ENCODE measurements around the gene TRIM4. TPM values are rescaled to one million over a fixed set of nuclear protein-coding genes. Genes with fewer than 3 reads are reported as not detected.
A peak's percentile ranks its signal among the peaks of the same experiment; 100 is the strongest.

TRIM4 gene
- polyA plus RNA-seq, 3 donors: 10.8 to 17.9 (median 12.5) TPM

DNA sequence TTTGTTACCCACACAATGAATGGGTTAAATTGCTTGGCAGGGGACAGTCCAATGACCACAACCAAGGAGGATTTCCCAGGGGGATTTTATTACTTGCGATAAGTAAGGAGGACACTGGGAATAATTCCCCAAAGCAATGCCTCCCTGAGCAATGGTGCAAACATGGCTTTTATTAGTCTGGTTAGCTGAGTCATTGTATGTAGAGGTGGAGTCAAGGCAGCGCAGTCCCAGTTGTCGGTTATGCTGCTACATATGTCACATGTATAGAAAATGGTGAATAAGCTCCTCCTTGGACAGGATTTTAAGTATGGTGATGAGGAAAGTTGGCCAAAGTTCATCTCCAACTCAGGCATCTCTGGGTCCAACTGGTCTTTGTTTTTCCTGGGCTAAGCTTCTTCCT, 3.9 kb upstream of the TRIM4 start:
- H3K27ac ChIP-seq (ENCODE audit: low read depth in 1 of 2, low read length in 2 of 2): no peak overlapping the region
- peaks cover 6% of the 10 kb centered on the region for H4K20me1 ChIP-seq (ENCODE audit: insufficient read depth, low read length)
- Mint-ChIP-seq H3K4me3 (no peak overlapping the region), H3K27ac (no peak overlapping the region), H3K4me1 (peaks cover 14% of the 10 kb centered on the region), H3K9me3 (peaks cover 0 to 3% (median 0%) of the 10 kb centered on the region in 7 donors), H3K36me3 (peaks cover 7 to 14% of the 10 kb centered on the region in 2 donors), H3K27me3 (ENCODE audit: low read depth in 3 of 3) (peaks cover 15 to 22% (median 16%) of the 10 kb centered on the region in 3 donors)
- no peak for DNase-seq
- H3K4me3 ChIP-seq (replicated peaks in 1 of 3; ENCODE audit: low read depth in 2 of 3, low read length in 3 of 3): no peak overlapping the region
- peaks cover 11% of the 10 kb centered on the region for H3K79me2 ChIP-seq (ENCODE audit: insufficient read depth, low read length)
- H3K36me3 ChIP-seq (replicated peaks in 1 of 2; ENCODE audit: control insufficient read depth in 1 of 2, insufficient read depth in 2 of 2, low read length in 2 of 2): no peaks in the 10 kb centered on the region
- H3K4me2 ChIP-seq (replicated peaks; ENCODE audit: extremely low read depth, low read length, poor library complexity, severe bottlenecking): no peak overlapping the region
- peaks cover 15 to 18% of the 10 kb centered on the region in 2 donors for H3K4me1 ChIP-seq (ENCODE audit: control insufficient read depth in 1 of 2, insufficient read depth in 2 of 2, low read length in 2 of 2)
- H3K27me3 ChIP-seq (ENCODE audit: control insufficient read depth in 2 of 2, insufficient read depth in 2 of 2, low read length in 2 of 2): peaks cover 16% of the 10 kb centered on the region in 2 donors
- intact Hi-C loops (cut with micrococcal nuclease): loop anchor here in 1 of 2 donors (5.0 kb wide), 1 partner anchor 204 kb away; the partner anchor contains the start of gene MBLAC1
- no peak overlapping the region for H3K9ac ChIP-seq (ENCODE audit: insufficient read depth, low read length, poor library complexity, severe bottlenecking)
- no peak overlapping the region for H2AFZ ChIP-seq (ENCODE audit: insufficient read depth, low read depth, low read length, poor library complexity, severe bottlenecking)
- WGBS (ENCODE audit: insufficient coverage): 100% methylated on average over 2 of the region's 3 CpGs
- H3K9me3 ChIP-seq (replicated peaks in 1 of 2; ENCODE audit: control insufficient read depth in 1 of 2, insufficient read depth in 1 of 2, low read length in 2 of 2): no peaks in the 10 kb centered on the region
- TF ChIP-seq, protein P1, sequence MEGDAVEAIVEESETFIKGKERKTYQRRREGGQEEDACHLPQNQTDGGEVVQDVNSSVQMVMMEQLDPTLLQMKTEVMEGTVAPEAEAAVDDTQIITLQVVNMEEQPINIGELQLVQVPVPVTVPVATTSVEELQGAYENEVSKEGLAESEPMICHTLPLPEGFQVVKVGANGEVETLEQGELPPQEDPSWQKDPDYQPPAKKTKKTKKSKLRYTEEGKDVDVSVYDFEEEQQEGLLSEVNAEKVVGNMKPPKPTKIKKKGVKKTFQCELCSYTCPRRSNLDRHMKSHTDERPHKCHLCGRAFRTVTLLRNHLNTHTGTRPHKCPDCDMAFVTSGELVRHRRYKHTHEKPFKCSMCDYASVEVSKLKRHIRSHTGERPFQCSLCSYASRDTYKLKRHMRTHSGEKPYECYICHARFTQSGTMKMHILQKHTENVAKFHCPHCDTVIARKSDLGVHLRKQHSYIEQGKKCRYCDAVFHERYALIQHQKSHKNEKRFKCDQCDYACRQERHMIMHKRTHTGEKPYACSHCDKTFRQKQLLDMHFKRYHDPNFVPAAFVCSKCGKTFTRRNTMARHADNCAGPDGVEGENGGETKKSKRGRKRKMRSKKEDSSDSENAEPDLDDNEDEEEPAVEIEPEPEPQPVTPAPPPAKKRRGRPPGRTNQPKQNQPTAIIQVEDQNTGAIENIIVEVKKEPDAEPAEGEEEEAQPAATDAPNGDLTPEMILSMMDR (IDR thresholded peaks at IDR 0.05): no peak

DNA sequence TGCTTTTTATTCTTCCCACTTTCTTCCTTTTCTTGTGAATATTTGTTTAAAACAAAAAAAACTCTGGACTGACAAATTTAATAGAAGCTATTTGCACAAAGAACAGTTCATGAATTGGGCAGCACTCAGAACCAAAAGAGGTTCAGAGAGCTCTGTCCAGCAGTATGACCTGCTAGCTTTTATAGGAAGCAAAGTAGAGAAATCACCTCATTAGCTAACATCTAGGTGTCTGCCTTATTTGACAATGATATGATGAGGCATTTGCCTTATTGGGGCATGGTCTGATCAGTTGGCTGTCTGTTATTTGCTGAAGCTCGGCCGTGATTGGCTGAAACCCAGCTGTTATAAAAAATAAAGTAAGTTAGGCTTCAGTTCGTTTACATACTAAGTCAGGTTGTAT, 819 bp upstream of the TRIM4 start:
- H3K9me3 ChIP-seq (replicated peaks in 1 of 2; ENCODE audit: control insufficient read depth in 1 of 2, insufficient read depth in 1 of 2, low read length in 2 of 2): no peaks in the 10 kb centered on the region
- Mint-ChIP-seq H3K4me1 (peaks cover 33% of the 10 kb centered on the region), H3K27ac (peak overlapping the region in 6 of 7 donors; percentile 93 to 97 (median 96)), H3K36me3 (peaks cover 34% of the 10 kb centered on the region in 2 donors), H3K27me3 (ENCODE audit: low read depth in 3 of 3) (peaks cover 2 to 3% (median 3%) of the 10 kb centered on the region in 3 donors), H3K4me3 (peak overlapping the region; percentile 87 to 94), H3K9me3 (peaks cover 0 to 3% (median 0%) of the 10 kb centered on the region in 7 donors)
- TF ChIP-seq, protein P1 (IDR thresholded peaks at IDR 0.05): no peak
- peak overlapping the region in 1 of 2 donors; percentile 91 for H3K27ac ChIP-seq (ENCODE audit: low read depth in 1 of 2, low read length in 2 of 2)
- H3K27me3 ChIP-seq (ENCODE audit: control insufficient read depth in 2 of 2, insufficient read depth in 2 of 2, low read length in 2 of 2): peaks cover 0 to 3% of the 10 kb centered on the region in 2 donors
- H3K4me1 ChIP-seq (ENCODE audit: control insufficient read depth in 1 of 2, insufficient read depth in 2 of 2, low read length in 2 of 2): peaks cover 28 to 38% of the 10 kb centered on the region in 2 donors
- peak overlapping the region in 1 of 3 experiments; percentile 85 for H3K4me3 ChIP-seq (replicated peaks in 1 of 3; ENCODE audit: low read depth in 2 of 3, low read length in 3 of 3)
- intact Hi-C loops (cut with micrococcal nuclease): loop anchor here in 1 of 2 donors (5.0 kb wide), 1 partner anchor 207 kb away; the partner anchor contains the start of gene MBLAC1
- no peak for DNase-seq
- peaks cover 42% of the 10 kb centered on the region for H3K79me2 ChIP-seq (ENCODE audit: insufficient read depth, low read length)
- H2AFZ ChIP-seq (ENCODE audit: insufficient read depth, low read depth, low read length, poor library complexity, severe bottlenecking): peak overlapping the region; percentile 96
- H4K20me1 ChIP-seq (ENCODE audit: insufficient read depth, low read length): peaks cover 33% of the 10 kb centered on the region
- H3K4me2 ChIP-seq (replicated peaks; ENCODE audit: extremely low read depth, low read length, poor library complexity, severe bottlenecking): peak overlapping the region; percentile 88
- no peak overlapping the region for H3K9ac ChIP-seq (ENCODE audit: insufficient read depth, low read length, poor library complexity, severe bottlenecking)
- peaks cover 18 to 22% of the 10 kb centered on the region in 2 donors for H3K36me3 ChIP-seq (replicated peaks in 1 of 2; ENCODE audit: control insufficient read depth in 1 of 2, insufficient read depth in 2 of 2, low read length in 2 of 2)
- 100% methylated on average over 2 of the region's 3 CpGs for WGBS (ENCODE audit: insufficient coverage)
